ENCODE measurements around the gene CYP2S1. TPM values are rescaled to one million over a fixed set of nuclear protein-coding genes. Genes with fewer than 3 reads are reported as not detected.
"Not testable (repeated sequence)": the region's sequence is repeated elsewhere in the genome, so short reads cannot be mapped to it uniquely, and the experiment has no call there.

Gene CYP2S1
- total RNA-seq, 2 donors from 2014 or later = not detected

DNA sequence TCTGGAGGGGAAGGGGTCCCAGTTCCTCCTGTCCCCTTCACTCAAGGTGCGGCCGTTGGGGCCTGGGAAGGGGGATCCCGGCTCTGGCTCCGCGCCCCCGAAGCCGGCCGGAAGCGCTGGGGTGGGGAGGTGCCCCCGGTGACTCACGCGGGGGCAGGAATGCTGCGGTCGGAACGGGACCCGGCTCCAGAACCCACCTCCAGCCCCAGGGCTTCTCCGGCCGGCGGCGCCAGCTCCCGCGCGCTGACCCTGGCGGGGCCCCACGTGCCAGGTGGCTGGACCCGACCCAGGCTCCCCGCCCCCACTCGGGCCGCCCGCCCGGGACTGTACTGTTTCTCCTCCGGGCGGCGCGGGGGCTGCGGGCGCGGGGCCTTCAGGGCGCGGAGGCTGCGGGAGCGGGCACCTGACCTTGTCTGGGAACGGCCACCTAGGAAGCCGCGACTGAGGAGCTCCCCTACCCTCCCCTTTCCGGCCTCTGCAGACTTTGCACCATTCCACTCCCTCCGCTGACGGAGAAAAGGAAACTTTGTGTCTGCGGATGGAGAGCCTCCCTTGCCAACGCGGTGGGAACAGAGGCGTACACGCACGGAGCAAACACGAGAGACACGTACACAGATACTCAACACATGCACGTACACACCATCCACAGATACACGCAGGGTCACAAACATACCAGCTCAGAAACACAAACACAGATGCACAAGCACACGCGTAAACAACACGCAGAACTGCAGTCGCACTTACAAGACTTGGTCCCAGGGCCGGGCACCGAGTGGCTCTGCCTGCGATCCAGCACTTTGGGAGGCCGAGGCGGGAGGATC, 33.2 kb downstream of the CYP2S1 start:
- H3K27ac Mint-ChIP-seq = peak overlapping the region in 1 of 2 donors; percentile 34
- DNase-seq (ENCODE audit: low spot score) (no peak), ATAC-seq (peak; percentile 54 to 56)
- H3K27me3 Mint-ChIP-seq = peaks cover 17 to 22% of the 10 kb centered on the region in 2 donors
- H3K4me3 Mint-ChIP-seq = peak overlapping the region; percentile 75
- no peaks in the 10 kb centered on the region for H3K9me3 Mint-ChIP-seq
- H3K4me1 Mint-ChIP-seq (ENCODE audit: low read depth in 2 of 2) = peaks cover 5 to 6% of the 10 kb centered on the region in 2 donors
- no peaks in the 10 kb centered on the region for H3K36me3 Mint-ChIP-seq

DNA sequence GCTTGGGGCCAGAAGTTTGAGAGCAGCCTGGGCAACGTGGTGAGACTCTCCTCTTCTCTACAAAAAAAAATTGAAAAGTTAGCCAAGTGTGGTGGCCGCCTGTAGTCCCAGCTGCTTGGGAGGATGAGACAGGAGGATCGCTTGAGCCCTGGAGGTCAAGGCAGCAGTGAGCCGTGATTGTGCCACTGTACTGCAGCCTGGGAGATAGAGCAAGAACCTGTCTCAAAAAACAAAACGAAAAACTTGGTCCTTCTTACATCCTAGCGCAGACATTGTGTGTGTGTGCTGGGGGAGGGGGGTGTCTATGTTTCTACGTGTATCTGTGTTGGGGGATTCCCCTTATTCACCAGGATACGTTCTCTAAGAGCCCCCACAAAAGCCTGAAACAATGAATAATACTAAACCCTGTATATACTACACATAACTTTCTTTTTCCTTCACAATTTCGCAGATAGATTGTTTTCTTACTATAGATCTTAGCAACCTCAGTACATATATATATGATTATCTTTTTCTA, 33.9 kb downstream of the CYP2S1 start:
- Mint-ChIP-seq H3K27me3 (peaks cover 16 to 19% of the 10 kb centered on the region in 2 donors), H3K27ac (no peak overlapping the region), H3K36me3 (no peaks in the 10 kb centered on the region), H3K4me1 (ENCODE audit: low read depth in 2 of 2) (peaks cover 5 to 6% of the 10 kb centered on the region in 2 donors), H3K9me3 (no peaks in the 10 kb centered on the region), H3K4me3 (peak overlapping the region; percentile 75)
- DNase-seq (ENCODE audit: low spot score) = no peak
- no peak for ATAC-seq

DNA sequence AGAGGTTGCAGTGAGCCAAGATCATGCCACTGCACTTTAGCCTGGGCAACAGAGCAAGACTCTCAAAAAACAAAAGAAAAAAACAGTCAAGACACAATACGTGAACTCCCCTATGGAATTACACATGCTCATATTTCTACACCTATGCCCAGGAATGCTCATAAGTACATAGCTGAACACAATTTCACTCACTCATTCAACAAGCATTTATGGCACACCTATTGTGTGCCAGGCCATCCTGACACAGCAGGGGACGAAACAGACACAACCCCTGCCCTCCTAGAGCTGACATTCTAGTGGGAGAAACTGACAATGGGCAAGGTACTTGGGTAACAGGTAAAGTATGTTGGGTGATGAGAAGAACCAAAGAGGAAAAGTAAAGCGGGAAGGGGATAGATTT, 35.5 kb downstream of the CYP2S1 start:
- Mint-ChIP-seq H3K4me3 (no peak overlapping the region), H3K4me1 (ENCODE audit: low read depth in 2 of 2) (peaks cover 5 to 6% of the 10 kb centered on the region in 2 donors), H3K27ac (no peak overlapping the region), H3K9me3 (no peaks in the 10 kb centered on the region), H3K36me3 (no peaks in the 10 kb centered on the region), H3K27me3 (peaks cover 9 to 13% of the 10 kb centered on the region in 2 donors)
- no peak for ATAC-seq
- no peak for DNase-seq (ENCODE audit: low spot score)

DNA sequence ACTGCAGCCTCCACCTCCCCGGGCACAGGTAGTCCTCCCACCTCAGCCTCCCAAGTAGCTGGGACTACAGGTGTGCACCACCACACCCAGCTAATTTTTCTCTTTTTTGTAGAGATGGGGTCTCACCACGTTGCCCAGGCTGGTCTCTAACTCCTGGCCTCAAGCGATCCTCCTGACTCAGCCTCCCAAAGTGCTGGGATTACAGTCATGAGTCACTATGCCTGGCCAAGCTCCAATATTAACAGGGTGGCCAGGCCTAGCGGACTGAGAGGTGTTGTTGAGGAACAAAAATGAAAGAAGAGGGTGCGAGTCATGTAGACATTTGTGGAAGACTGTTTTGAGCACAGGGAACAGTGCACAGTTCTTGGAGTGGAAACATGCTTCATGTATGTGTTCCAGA, 36.3 kb downstream of the CYP2S1 start:
- not testable (repeated sequence) for H3K36me3 Mint-ChIP-seq; H3K9me3 Mint-ChIP-seq; H3K4me3 Mint-ChIP-seq; ATAC-seq; H3K27ac Mint-ChIP-seq; H3K27me3 Mint-ChIP-seq; DNase-seq (ENCODE audit: low spot score); H3K4me1 Mint-ChIP-seq (ENCODE audit: low read depth in 2 of 2)

DNA sequence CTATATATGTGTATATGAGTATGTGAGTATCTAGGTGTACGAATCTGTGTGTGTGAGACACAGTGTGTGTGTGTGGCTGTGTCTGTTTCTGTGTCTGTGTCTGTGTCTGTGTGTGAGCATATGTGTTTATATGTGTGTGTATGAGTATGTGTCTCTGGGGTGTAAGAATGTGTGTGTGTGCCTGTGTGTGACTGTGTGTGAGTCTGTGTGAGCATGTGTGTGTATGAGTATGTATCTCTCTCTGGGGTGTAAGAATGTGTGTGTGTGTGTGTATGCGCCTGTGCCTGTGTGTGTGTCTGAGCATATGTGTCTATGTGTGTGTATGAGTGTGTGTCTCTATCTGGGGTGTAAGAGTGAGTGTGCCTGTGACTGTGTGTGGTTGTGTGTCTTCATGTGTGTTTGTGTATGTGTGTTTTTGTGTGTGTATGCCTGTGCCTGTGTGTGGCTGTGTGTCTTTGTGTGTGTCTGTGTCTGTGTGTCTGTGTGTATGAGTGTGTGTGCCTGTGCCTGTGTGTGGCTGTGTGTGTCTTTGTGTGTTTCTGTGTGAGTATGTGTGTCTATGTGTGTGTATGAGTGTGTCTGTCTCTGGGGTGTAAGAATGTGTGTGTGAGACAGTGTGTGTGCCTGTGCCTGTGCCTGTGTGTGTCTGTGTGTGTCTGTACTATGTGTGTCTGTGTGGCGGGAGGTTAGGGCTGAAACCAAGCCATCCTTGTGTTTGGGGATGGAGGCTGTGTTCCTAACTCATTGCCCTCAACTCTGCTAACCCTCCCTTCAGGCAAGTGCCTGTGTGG, 37.2 kb downstream of the CYP2S1 start:
- Mint-ChIP-seq H3K27me3 (peaks cover 6 to 7% of the 10 kb centered on the region in 2 donors), H3K4me3 (no peak overlapping the region), H3K4me1 (ENCODE audit: low read depth in 2 of 2) (peaks cover 5 to 6% of the 10 kb centered on the region in 2 donors), H3K27ac (no peak overlapping the region), H3K9me3 (no peaks in the 10 kb centered on the region), H3K36me3 (no peaks in the 10 kb centered on the region)
- DNase-seq (ENCODE audit: low spot score) (no peak), ATAC-seq (no peak)

DNA sequence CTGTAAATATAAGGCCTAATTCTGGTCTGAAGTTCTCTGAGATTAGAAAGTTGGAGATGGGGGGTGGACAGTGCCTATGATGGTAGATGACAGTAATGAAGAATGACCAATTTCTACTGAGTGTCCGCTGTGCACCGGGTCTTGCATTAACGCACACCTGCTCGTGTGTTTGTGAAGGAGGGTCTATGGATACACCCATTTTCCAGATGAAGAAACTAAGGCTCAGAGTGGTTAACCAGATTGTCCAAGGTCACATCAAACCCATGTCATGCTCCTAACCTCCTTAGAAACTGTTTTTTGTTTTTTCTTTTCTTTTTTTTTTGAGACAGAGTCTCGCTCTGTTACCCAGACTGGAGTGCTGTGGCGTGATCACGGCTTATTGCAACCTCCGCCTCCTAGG, 39.7 kb downstream of the CYP2S1 start:
- DNase-seq (ENCODE audit: low spot score) = no peak
- Mint-ChIP-seq H3K27ac (no peak overlapping the region), H3K4me1 (ENCODE audit: low read depth in 2 of 2) (no peaks in the 10 kb centered on the region), H3K27me3 (peaks cover 0 to 2% of the 10 kb centered on the region in 2 donors), H3K9me3 (no peaks in the 10 kb centered on the region), H3K4me3 (no peak overlapping the region), H3K36me3 (no peaks in the 10 kb centered on the region)
- no peak for ATAC-seq

DNA sequence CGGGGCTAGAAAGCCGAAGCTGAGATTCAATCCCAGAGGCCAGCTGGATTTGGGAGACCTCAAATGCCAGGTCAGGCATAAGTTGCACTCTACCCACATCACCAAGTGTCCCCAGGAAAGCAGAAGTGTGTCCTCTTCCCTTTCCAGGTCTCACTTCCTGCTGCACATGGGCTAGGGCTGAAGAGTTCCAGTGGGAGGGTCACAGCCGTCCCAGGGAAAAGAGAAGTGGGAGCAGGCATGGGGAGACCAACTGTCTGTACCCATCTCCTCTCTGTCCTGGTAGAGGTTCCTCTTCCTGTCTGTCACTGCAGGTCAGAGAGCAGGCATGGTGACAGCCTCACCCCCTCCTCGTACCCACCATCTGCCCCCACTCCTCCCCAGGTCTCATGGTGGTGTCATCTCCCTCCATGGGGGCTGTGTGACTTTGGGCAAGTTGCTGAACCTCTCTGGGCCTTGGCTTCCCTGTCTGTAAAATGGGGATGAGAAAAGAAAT, 40.8 kb downstream of the CYP2S1 start:
- H3K36me3 Mint-ChIP-seq = no peaks in the 10 kb centered on the region
- H3K27me3 Mint-ChIP-seq = no peaks in the 10 kb centered on the region
- DNase-seq (ENCODE audit: low spot score) (no peak), ATAC-seq (no peak)
- H3K27ac Mint-ChIP-seq = no peak overlapping the region
- no peaks in the 10 kb centered on the region for H3K9me3 Mint-ChIP-seq
- H3K4me3 Mint-ChIP-seq = no peak overlapping the region
- H3K4me1 Mint-ChIP-seq (ENCODE audit: low read depth in 2 of 2) = no peaks in the 10 kb centered on the region

DNA sequence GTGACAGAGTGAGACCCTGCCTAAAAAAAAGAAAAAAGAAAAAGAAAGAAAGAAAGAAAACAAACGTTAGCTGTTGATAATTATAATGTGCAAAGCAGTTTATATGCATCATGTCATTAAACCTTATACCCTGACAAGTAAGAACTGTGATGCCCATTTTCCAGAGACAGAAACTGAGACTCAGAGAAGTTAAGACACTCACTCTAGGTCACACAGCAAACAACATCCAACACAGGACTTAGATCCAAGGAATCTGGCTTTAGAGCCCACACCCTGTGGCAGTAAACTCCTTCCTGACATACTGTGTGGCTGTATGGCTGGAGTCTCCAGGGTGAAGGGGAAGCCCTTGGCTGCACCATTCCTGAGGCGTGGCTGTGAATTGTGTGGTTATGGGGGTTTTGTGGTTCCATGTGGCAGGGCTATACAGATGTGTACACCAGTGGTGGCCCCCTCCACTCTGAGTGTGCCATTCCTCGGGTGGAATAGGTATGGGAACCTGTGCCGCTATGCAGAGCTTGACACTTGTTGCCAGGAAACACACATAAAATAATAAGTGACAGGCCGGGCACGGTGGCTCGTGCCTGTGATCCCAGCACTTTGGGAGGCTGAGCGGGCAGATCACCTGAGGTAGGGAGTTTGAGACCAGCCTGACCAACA, 41.6 kb downstream of the CYP2S1 start:
- H3K36me3 Mint-ChIP-seq = no peaks in the 10 kb centered on the region
- no peaks in the 10 kb centered on the region for H3K4me1 Mint-ChIP-seq (ENCODE audit: low read depth in 2 of 2)
- ATAC-seq (no peak), DNase-seq (ENCODE audit: low spot score) (no peak)
- H3K27me3 Mint-ChIP-seq = peaks cover 0 to 3% of the 10 kb centered on the region in 2 donors
- H3K27ac Mint-ChIP-seq = no peak overlapping the region
- no peak overlapping the region for H3K4me3 Mint-ChIP-seq
- no peaks in the 10 kb centered on the region for H3K9me3 Mint-ChIP-seq

DNA sequence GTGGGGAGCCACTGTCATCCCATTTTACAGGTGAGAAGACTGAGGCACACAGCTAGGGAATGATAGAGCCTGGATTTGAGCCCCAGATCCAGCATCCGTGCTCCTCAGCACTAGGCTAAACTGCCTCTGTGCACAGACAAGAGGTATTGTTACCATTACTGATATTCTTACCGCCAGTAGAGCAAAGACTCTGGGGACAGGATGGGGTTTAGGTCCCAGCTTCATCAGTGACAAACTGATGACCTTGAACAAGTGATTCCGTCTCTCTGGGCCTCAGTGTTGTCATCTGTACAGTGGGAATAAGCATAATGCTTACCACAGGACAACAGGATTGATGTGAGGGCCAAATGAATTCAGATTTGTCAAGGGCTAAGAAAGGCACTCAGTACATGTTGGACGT, 42.5 kb downstream of the CYP2S1 start:
- Mint-ChIP-seq H3K9me3 (no peaks in the 10 kb centered on the region), H3K4me3 (no peak overlapping the region), H3K27ac (no peak overlapping the region), H3K36me3 (no peaks in the 10 kb centered on the region), H3K4me1 (ENCODE audit: low read depth in 2 of 2) (no peaks in the 10 kb centered on the region), H3K27me3 (peaks cover 0 to 7% of the 10 kb centered on the region in 2 donors)
- ATAC-seq = no peak
- no peak for DNase-seq (ENCODE audit: low spot score)

DNA sequence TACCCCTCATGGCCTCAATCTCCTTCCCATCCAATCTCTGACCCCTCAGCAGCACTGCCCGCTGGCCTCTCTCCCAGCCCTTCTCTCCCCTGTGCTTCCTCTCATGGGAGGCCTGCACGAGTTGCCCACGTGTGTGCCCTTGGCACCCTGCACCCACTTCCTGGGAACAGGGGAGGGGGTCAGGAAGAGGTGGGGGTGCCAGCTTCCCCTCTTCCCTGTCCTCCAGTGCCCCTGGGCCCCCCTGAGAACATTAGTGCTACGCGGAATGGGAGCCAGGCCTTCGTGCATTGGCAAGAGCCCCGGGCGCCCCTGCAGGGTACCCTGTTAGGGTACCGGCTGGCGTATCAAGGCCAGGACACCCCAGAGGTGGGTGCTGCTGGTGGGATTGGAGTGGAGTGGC, 45.2 kb downstream of the CYP2S1 start:
- Mint-ChIP-seq H3K27me3 (peaks cover 0 to 7% of the 10 kb centered on the region in 2 donors), H3K4me3 (no peak overlapping the region), H3K4me1 (ENCODE audit: low read depth in 2 of 2) (no peaks in the 10 kb centered on the region), H3K36me3 (no peaks in the 10 kb centered on the region), H3K9me3 (no peaks in the 10 kb centered on the region), H3K27ac (no peak overlapping the region)
- ATAC-seq (no peak), DNase-seq (ENCODE audit: low spot score) (no peak)

DNA sequence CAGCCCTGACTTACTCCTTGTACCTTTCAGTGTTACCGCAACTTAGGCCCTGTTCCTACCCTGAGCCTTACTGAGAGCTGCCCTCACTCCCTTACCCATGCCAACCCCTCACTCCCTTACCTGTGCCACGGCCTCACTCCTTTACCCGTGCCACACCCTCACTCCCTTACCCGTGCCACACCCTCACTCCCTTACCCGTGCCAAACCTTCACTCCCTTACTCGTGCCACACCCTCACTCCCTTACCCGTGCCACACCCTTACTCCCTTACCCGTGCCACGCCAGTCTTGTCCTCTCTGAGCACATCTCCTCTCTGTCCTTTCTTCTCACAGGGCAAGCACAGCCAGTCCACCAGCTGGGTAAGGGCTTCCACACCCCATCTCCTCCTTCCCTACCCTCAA, 46.3 kb downstream of the CYP2S1 start:
- ATAC-seq = no peak
- H3K4me1 Mint-ChIP-seq (ENCODE audit: low read depth in 2 of 2) = no peaks in the 10 kb centered on the region
- no peaks in the 10 kb centered on the region for H3K36me3 Mint-ChIP-seq
- no peak overlapping the region for H3K4me3 Mint-ChIP-seq
- no peaks in the 10 kb centered on the region for H3K9me3 Mint-ChIP-seq
- no peak overlapping the region for H3K27ac Mint-ChIP-seq
- no peak for DNase-seq (ENCODE audit: low spot score)
- H3K27me3 Mint-ChIP-seq = peaks cover 0 to 7% of the 10 kb centered on the region in 2 donors

DNA sequence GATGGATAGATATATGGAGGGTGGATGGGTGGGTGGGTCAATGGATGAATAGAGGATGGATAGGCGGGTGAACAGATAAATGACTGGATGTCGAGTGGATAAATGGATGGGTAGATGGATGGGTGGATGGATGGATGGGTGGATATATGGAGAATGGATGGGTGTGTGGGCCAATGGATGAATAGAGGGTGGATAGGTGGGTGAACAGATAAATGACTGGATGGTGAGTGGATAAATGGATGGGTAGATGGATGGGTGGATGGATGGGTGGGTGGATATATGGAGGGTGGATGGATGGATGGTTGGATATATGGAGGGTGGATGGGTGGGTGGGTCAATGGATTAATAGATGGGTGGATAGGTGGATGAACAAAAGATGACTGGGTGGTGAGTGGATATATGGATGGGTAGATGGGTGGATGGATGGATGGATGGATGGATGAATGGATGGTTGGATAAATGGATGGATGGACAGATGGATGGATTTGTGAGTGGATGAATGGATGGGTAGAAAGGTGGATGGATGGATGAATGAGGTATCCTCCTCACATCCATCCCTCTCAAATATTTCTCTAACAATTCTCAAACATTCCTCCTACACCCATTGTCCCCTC, 47.0 kb downstream of the CYP2S1 start:
- H3K4me3 Mint-ChIP-seq = no peak overlapping the region
- no peak for DNase-seq (ENCODE audit: low spot score)
- H3K9me3 Mint-ChIP-seq = no peaks in the 10 kb centered on the region
- H3K27me3 Mint-ChIP-seq = peaks cover 0 to 7% of the 10 kb centered on the region in 2 donors
- no peaks in the 10 kb centered on the region for H3K36me3 Mint-ChIP-seq
- H3K4me1 Mint-ChIP-seq (ENCODE audit: low read depth in 2 of 2) = no peaks in the 10 kb centered on the region
- ATAC-seq = no peak
- H3K27ac Mint-ChIP-seq = no peak overlapping the region

DNA sequence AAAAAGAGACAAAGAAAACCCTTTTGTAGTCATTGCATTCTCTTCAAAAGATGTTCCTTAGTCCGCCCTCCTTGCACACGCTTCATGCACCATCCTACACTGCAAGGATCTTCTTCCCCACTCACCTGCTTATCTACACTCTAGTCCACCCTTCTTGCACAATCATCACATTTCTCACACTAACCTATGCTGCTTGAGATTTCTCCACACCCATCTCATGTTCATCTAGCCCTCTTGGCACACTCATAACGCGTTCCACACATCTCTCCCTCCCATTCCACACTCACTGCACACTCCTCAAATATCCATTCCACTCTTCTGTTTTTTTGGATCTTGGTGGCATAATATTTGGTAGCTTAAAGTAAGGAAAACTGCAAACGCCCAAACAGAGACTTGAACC, 48.8 kb downstream of the CYP2S1 start:
- Mint-ChIP-seq H3K36me3 (no peaks in the 10 kb centered on the region), H3K27ac (no peak overlapping the region), H3K9me3 (no peaks in the 10 kb centered on the region), H3K4me1 (ENCODE audit: low read depth in 2 of 2) (no peaks in the 10 kb centered on the region), H3K27me3 (peaks cover 0 to 7% of the 10 kb centered on the region in 2 donors), H3K4me3 (no peak overlapping the region)
- no peak for DNase-seq (ENCODE audit: low spot score)
- ATAC-seq = no peak

Measured in natural killer cell treated with Interleukin-12 subunit alpha and Interleukin-12 subunit beta and Interleukin-15 and Interleukin-18, amount 100 ng/mL, for 72 hours (primary cell).